Fibroblast of lung (primary cell): ENCODE measurements around the gene CFAP52. TPM values are rescaled to one million over a fixed set of nuclear protein-coding genes. Genes with fewer than 3 reads are reported as not detected.
"Not testable (repeated sequence)": the region's sequence is repeated elsewhere in the genome, so short reads cannot be mapped to it uniquely, and the experiment has no call there.

ENCODE experiments used
- DNase-seq, 2 donors: peaks; one replicate each; pipeline versions ENCODE4 v3.0.0 to v3.0.0-alpha.2; 2010; ENCODE audit warnings: low read depth in 2 of 2
- H2AFZ ChIP-seq: 2 replicates; pipeline ENCODE4 v1.5.1; 2012; ENCODE audit warnings: low read length, control low read depth, inconsistent platforms
- H3K27ac ChIP-seq: 2 replicates; pipeline ENCODE4 v1.5.1; 2011; ENCODE audit warnings: low read length, control low read depth; ENCODE audit not compliant: insufficient read depth
- H3K27me3 ChIP-seq: 2 replicates; pipeline ENCODE4 v1.5.1; 2011; ENCODE audit warnings: mild to moderate bottlenecking, low read length; ENCODE audit not compliant: control insufficient read depth, insufficient read depth
- H3K36me3 ChIP-seq: 2 replicates; pipeline ENCODE4 v1.5.1; 2011; ENCODE audit warnings: low read length; ENCODE audit not compliant: control insufficient read depth, insufficient read depth
- H3K4me1 ChIP-seq: 2 replicates; pipeline ENCODE4 v1.5.1; 2011; ENCODE audit warnings: low read length; ENCODE audit not compliant: control insufficient read depth, insufficient read depth; ENCODE audit errors: extremely low read depth
- H3K4me2 ChIP-seq: 2 replicates; pipeline ENCODE4 v1.5.1; 2011; ENCODE audit warnings: low read length, control low read depth; ENCODE audit not compliant: insufficient read depth; ENCODE audit errors: extremely low read depth
- H3K4me3 ChIP-seq, 4 experiments: fragments of 200-600 bp in 1 of 4; sonication (generic) in 1 of 4; replicated peaks in 1 of 4; 2 replicates each; pipeline ENCODE4 v1.5.1; 2011 to 2016; ENCODE audit warnings: low read length in 4 of 4, low read depth in 3 of 4, mild to moderate bottlenecking in 3 of 4, control low read depth in 2 of 4, inconsistent platforms in 1 of 4, mixed read lengths in 1 of 4; ENCODE audit not compliant: insufficient read depth in 1 of 4; ENCODE audit errors: control extremely low read depth in 1 of 4
- H3K79me2 ChIP-seq: 2 replicates; pipeline ENCODE4 v1.5.1; 2012; ENCODE audit warnings: mild to moderate bottlenecking, low read length, inconsistent platforms; ENCODE audit not compliant: control insufficient read depth, insufficient read depth
- H3K9ac ChIP-seq: 2 replicates; pipeline ENCODE4 v1.5.1; 2011; ENCODE audit warnings: mild to moderate bottlenecking, low read length, control low read depth; ENCODE audit not compliant: insufficient read depth
- H3K9me3 ChIP-seq: 2 replicates; pipeline ENCODE4 v1.5.1; 2012; ENCODE audit warnings: low read depth, low read length; ENCODE audit not compliant: control insufficient read depth, insufficient read depth
- H4K20me1 ChIP-seq: 2 replicates; pipeline ENCODE4 v1.5.1; 2011; ENCODE audit warnings: low read length; ENCODE audit not compliant: control insufficient read depth, insufficient read depth; ENCODE audit errors: extremely low read depth
- CTCF ChIP-seq, 2 donors: IDR thresholded peaks in 1 of 2; conservative IDR thresholded peaks in 1 of 2; 1 replicate in 1 of 2; 2 replicates in 1 of 2; pipeline ENCODE4 v1.5.1; 2011 to 2012; ENCODE audit warnings: low read length in 2 of 2, control low read depth in 1 of 2, inconsistent platforms in 1 of 2, low read depth in 1 of 2, mild to moderate bottlenecking in 1 of 2
- EZH2 ChIP-seq: IDR thresholded peaks from 2 replicates; pipeline ENCODE4 v1.5.1; 2012; ENCODE audit warnings: low read length, control low read depth, mild to moderate bottlenecking; ENCODE audit errors: missing control alignments
- polyA plus RNA-seq, 2 donors: library from polyadenylated mRNA; depleted of rRNA in 1 of 2; stranded (reverse) in 1 of 2; unstranded in 1 of 2; fragments of >200 nt; gene quantifications; 2 replicates each; pipeline ENCODE4 v1.2.1, GENCODE V29; 2011 to 2012; ENCODE audit warnings: missing spikeins in 1 of 2
- total RNA-seq: library from RNA; depleted of rRNA; stranded (reverse); fragments of >200 nt; gene quantifications from 2 replicates; pipeline ENCODE4 v1.2.1, GENCODE V29; 2014

Gene CFAP52
- total and polyA plus RNA-seq, 2 donors (not counting 1 experiment from before 2014, with no cell fraction given), result 0.33 TPM; not detected in 1

GRCh38 chr17:9658593-9659211 is 82.3 kb downstream of the CFAP52 start:
- H3K27ac ChIP-seq, result no peak overlapping the region
- H3K4me3 ChIP-seq, result no peak overlapping the region
- H4K20me1 ChIP-seq, result no peaks in the 10 kb centered on the region
- no peak for TF ChIP-seq EZH2
- TF ChIP-seq CTCF (conservative IDR thresholded peaks at IDR 0.05 in 1 of 2, IDR thresholded peaks at IDR 0.05 in 1 of 2; ENCODE audit: low read depth in 1 of 2, low read length in 2 of 2), result no peak
- peak in 1 of 2 donors; percentile 64 for DNase-seq
- H3K9me3 ChIP-seq, result no peaks in the 10 kb centered on the region
- no peaks in the 10 kb centered on the region for H3K27me3 ChIP-seq
- no peak overlapping the region for H3K9ac ChIP-seq
- H3K4me2 ChIP-seq, result no peak overlapping the region
- H3K79me2 ChIP-seq, result no peaks in the 10 kb centered on the region
- no peak overlapping the region for H2AFZ ChIP-seq
- no peaks in the 10 kb centered on the region for H3K36me3 ChIP-seq
- H3K4me1 ChIP-seq, result no peaks in the 10 kb centered on the region

- TF ChIP-seq EZH2, result no peak
- H3K27ac ChIP-seq, result no peak overlapping the region
- no peaks in the 10 kb centered on the region for H3K79me2 ChIP-seq
- H3K4me2 ChIP-seq, result no peak overlapping the region
- H3K4me3 ChIP-seq, result no peak overlapping the region
- no peaks in the 10 kb centered on the region for H3K9me3 ChIP-seq
- H3K27me3 ChIP-seq, result no peaks in the 10 kb centered on the region
- no peaks in the 10 kb centered on the region for H3K36me3 ChIP-seq
- H3K9ac ChIP-seq, result no peak overlapping the region
- no peak overlapping the region for H2AFZ ChIP-seq
- no peaks in the 10 kb centered on the region for H3K4me1 ChIP-seq
- no peaks in the 10 kb centered on the region for H4K20me1 ChIP-seq
- DNase-seq, result no peak
Observed at GRCh38 chr17:9661027-9661426, 84.6 kb downstream of the CFAP52 start.

GRCh38 chr17:9663511-9663910 is 87.1 kb downstream of the CFAP52 start:
- not testable (repeated sequence) for DNase-seq, H3K4me1 ChIP-seq, H3K36me3 ChIP-seq, H2AFZ ChIP-seq, H3K9ac ChIP-seq, H3K79me2 ChIP-seq, H4K20me1 ChIP-seq, H3K4me2 ChIP-seq, H3K4me3 ChIP-seq, H3K9me3 ChIP-seq, H3K27ac ChIP-seq, H3K27me3 ChIP-seq

GRCh38 chr17:9666461-9667050 is 90.1 kb downstream of the CFAP52 start:
- no peaks in the 10 kb centered on the region for H3K4me1 ChIP-seq
- TF ChIP-seq CTCF (conservative IDR thresholded peaks at IDR 0.05 in 1 of 2, IDR thresholded peaks at IDR 0.05 in 1 of 2; ENCODE audit: low read depth in 1 of 2, low read length in 2 of 2), result no peak
- TF ChIP-seq EZH2, result no peak
- H3K9ac ChIP-seq, result no peak overlapping the region
- no peaks in the 10 kb centered on the region for H3K79me2 ChIP-seq
- H2AFZ ChIP-seq, result no peak overlapping the region
- H3K27ac ChIP-seq, result no peak overlapping the region
- H3K27me3 ChIP-seq, result no peaks in the 10 kb centered on the region
- H4K20me1 ChIP-seq, result no peaks in the 10 kb centered on the region
- DNase-seq, result no peak
- no peaks in the 10 kb centered on the region for H3K36me3 ChIP-seq
- no peak overlapping the region for H3K4me3 ChIP-seq
- no peak overlapping the region for H3K4me2 ChIP-seq
- no peaks in the 10 kb centered on the region for H3K9me3 ChIP-seq
